ENCODE measurements around the gene TTC33. TPM values are rescaled to one million over a fixed set of nuclear protein-coding genes. Genes with fewer than 3 reads are reported as not detected.

The TTC33 gene
- polyA plus RNA-seq, 1 of the 3 experiments (the other 2 are of a cell fraction): 2.2 TPM

DNA sequence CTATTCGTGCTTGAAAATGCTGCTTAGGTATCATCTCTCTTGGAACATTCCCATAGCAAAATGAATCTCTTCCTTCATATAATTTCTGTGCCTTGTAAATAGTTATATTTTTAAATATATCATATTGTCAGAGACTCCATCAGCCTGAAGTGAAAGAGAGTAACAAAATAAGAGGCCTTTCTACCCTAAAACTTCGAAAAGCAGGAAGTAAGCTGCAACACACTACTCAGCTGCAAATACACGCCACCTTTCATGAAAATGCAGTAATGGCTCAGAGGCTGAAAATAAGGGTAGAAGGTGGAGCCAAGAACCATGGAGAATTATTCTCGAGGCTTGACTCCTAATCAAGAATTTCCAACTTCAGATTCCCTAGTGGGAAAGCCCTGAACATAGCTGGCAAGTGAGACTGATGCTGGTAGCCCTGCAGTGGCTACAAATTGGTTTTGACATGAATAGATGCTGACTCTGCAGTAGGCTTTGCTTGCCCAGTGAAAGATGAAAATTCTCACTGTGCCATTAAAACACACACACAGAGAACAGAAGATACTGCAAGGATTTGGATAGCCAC is 106.2 kb downstream of the TTC33 start:
- TF ChIP-seq JUND (IDR thresholded peaks at IDR 0.05): no peak
- TF ChIP-seq YY1 (IDR thresholded peaks at IDR 0.05; ENCODE audit: low read depth): no peak
- H3K27ac ChIP-seq (ENCODE audit: low read depth in 2 of 2, low read length in 1 of 2): no peak overlapping the region
- POLR2A ChIA-PET: interaction anchor here (0.6 kb wide), 1 partner anchor 15 kb away, joined by 3 read pairs; no protein-coding TSS in a partner anchor

GRCh38 chr5:40648150-40648549 is 107.6 kb downstream of the TTC33 start:
- no peak overlapping the region for H3K4me2 ChIP-seq
- H3K27ac ChIP-seq (ENCODE audit: low read depth in 2 of 2, low read length in 1 of 2): no peak overlapping the region
- TF ChIP-seq FOXJ3 (CRISPR knock-in tag; IDR thresholded peaks at IDR 0.05) (no peak), FOXM1 (IDR thresholded peaks at IDR 0.05; ENCODE audit: low read depth) (no peak), EZH2phosphoT487 (IDR thresholded peaks at IDR 0.05; ENCODE audit: borderline replicate concordance, low read depth) (no peak), REST (IDR thresholded peaks at IDR 0.05; ENCODE audit: low read depth, low read length) (no peak), MXI1 (IDR thresholded peaks at IDR 0.05; ENCODE audit: low read depth, low read length) (no peak), IRF3 (IDR thresholded peaks at IDR 0.05; ENCODE audit: low read depth, low read length) (no peak), NFIC (IDR thresholded peaks at IDR 0.05; ENCODE audit: borderline replicate concordance) (no peak), GATA2 (CRISPR knock-in tag; IDR thresholded peaks at IDR 0.05) (no peak), JUND (IDR thresholded peaks at IDR 0.05) (no peak), TAF1 (IDR thresholded peaks at IDR 0.05; ENCODE audit: borderline replicate concordance, low read depth, low read length) (no peak)
- 0% methylated on average over 1 of the region's 1 CpG for WGBS (ENCODE audit: low lambda C conversion rate)
- no peak for DNase-seq
- H3K4me3 ChIP-seq (ENCODE audit: low read depth in 2 of 2, low read length in 1 of 2): no peak overlapping the region
- ChIA-PET CTCF (no interaction called here), POLR2A (no interaction called here)
- H3K9me3 ChIP-seq: no peaks in the 10 kb centered on the region
- no peaks in the 10 kb centered on the region for H3K79me2 ChIP-seq (ENCODE audit: insufficient read depth)
- no peaks in the 10 kb centered on the region for H3K4me1 ChIP-seq (ENCODE audit: control insufficient read depth in 1 of 2, insufficient read depth in 2 of 2, low read depth in 1 of 2, low read length in 1 of 2)
- H3K27me3 ChIP-seq (ENCODE audit: insufficient read depth): no peaks in the 10 kb centered on the region; the same call in 1 of the 2 replicates
- H3K9ac ChIP-seq: no peak overlapping the region
- no peak overlapping the region for H2AFZ ChIP-seq (ENCODE audit: low read depth)
- H3F3A ChIP-seq (replicated peaks; ENCODE audit: insufficient read depth): no peaks in the 10 kb centered on the region
- no peaks in the 10 kb centered on the region for H3K36me3 ChIP-seq (replicated peaks in 1 of 2; ENCODE audit: control insufficient read depth in 1 of 2, insufficient read depth in 2 of 2, low read length in 1 of 2)
- H3K9me2 ChIP-seq: no peaks in the 10 kb centered on the region
- H4K20me1 ChIP-seq (ENCODE audit: insufficient read depth): no peaks in the 10 kb centered on the region

More for the DNA sequence above, 106.2 kb downstream of the TTC33 start:
- Histone ChIP-seq H2AFZ (ENCODE audit: low read depth) (no peak overlapping the region), H3K9ac (no peak overlapping the region), H3K27me3 (ENCODE audit: insufficient read depth) (no peaks in the 10 kb centered on the region; the same call in 1 of the 2 replicates), H4K20me1 (ENCODE audit: insufficient read depth) (no peaks in the 10 kb centered on the region), H3K36me3 (replicated peaks in 1 of 2; ENCODE audit: control insufficient read depth in 1 of 2, insufficient read depth in 2 of 2, low read length in 1 of 2) (no peaks in the 10 kb centered on the region), H3K79me2 (ENCODE audit: insufficient read depth) (no peaks in the 10 kb centered on the region), H3F3A (replicated peaks; ENCODE audit: insufficient read depth) (no peaks in the 10 kb centered on the region), H3K9me2 (no peaks in the 10 kb centered on the region), H3K9me3 (no peaks in the 10 kb centered on the region), H3K4me1 (ENCODE audit: control insufficient read depth in 1 of 2, insufficient read depth in 2 of 2, low read depth in 1 of 2, low read length in 1 of 2) (no peaks in the 10 kb centered on the region), H3K4me2 (no peak overlapping the region), H3K4me3 (ENCODE audit: low read depth in 2 of 2, low read length in 1 of 2) (no peak overlapping the region)
- WGBS (ENCODE audit: low lambda C conversion rate): 14% methylated on average over 4 of the region's 4 CpGs
- DNase-seq: no peak
- CTCF ChIA-PET: no interaction called here

Measured in SK-N-SH (cell line).